SK-N-MC (cell line): ENCODE data around the gene STK26.

Experiments
- EZH2 ChIP-seq: fragments of 200-600 bp; sonication (generic); IDR thresholded peaks from one replicate; pipeline ENCODE4 v1.6.1; 2017; ENCODE audit warnings: antibody characterized with exemption
- POLR2AphosphoS5 ChIP-seq: IDR thresholded peaks from 2 replicates; pipeline ENCODE4 v1.6.1; 2012; ENCODE audit warnings: mild to moderate bottlenecking, low read depth, low read length, borderline replicate concordance

GRCh38 chrX:132101799-132102198 lies 78.7 kb downstream of the STK26 start:
- TF ChIP-seq POLR2AphosphoS5, result no peak
- no peak for TF ChIP-seq EZH2
